HUES64 (cell line): ENCODE results near the gene ZBTB8OS.

Experiments used
- H3K27ac ChIP-seq: 2 replicates; pipeline ENCODE4 v1.7.0; 2013; ENCODE audit warnings: low read depth, low read length, inconsistent platforms
- H3K27me3 ChIP-seq: 2 replicates; pipeline ENCODE4 v1.6.1; 2013; ENCODE audit warnings: mild to moderate bottlenecking, low read length; ENCODE audit not compliant: insufficient read depth
- H3K36me3 ChIP-seq: 2 replicates; pipeline ENCODE4 v1.6.1; 2013; ENCODE audit warnings: mild to moderate bottlenecking, low read length; ENCODE audit not compliant: insufficient read depth
- H3K4me1 ChIP-seq: 2 replicates; pipeline ENCODE4 v1.6.1; 2013; ENCODE audit warnings: mild to moderate bottlenecking, low read length, moderate library complexity; ENCODE audit not compliant: insufficient read depth
- H3K4me3 ChIP-seq: 2 replicates; pipeline ENCODE4 v1.5.1; 2013; ENCODE audit warnings: mild to moderate bottlenecking, low read length, moderate library complexity
- H3K9ac ChIP-seq: 2 replicates; pipeline ENCODE4 v1.6.1; 2013; ENCODE audit warnings: mild to moderate bottlenecking, low read depth, low read length
- H3K9me3 ChIP-seq: 2 replicates; pipeline ENCODE4 v1.6.1; 2013; ENCODE audit warnings: low read depth, low read length; ENCODE audit not compliant: insufficient read depth
- WGBS: fragments of 150-250, 120-280 bp; methylation state at CpG from one replicate; pipeline ENCODE4 v1.1.7; 2013; ENCODE audit warnings: missing lambda C conversion rate; 5-methylcytosine and 5-hydroxymethylcytosine counted together

The ZBTB8OS gene

DNA sequence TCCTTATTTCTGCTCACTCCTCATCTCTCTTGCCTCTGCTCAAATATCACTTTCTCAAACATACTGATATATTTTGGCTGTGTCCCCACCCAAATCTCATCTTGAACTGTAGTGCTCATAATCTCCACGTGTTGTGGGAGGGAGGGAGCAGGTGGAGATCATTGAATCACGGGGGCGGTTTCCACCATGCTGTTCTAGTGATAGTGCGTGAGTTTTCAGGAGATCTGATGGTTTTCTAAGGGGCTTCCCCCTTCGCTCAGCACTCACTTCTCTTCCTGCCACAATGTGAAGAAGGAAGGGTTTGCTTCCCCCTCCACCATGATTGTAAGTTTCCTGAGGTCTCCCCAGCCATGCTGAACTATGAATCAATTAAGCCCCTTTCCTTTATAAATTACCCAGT lies 26.6 kb downstream of the ZBTB8OS start:
- Histone ChIP-seq H3K4me3 (no peak overlapping the region), H3K9me3 (no peaks in the 10 kb centered on the region), H3K36me3 (peaks cover 47% of the 10 kb centered on the region), H3K27ac (no peak overlapping the region), H3K27me3 (no peaks in the 10 kb centered on the region), H3K4me1 (no peaks in the 10 kb centered on the region), H3K9ac (no peak overlapping the region)
- 96% methylated on average over 5 of the region's 5 CpGs for WGBS

DNA sequence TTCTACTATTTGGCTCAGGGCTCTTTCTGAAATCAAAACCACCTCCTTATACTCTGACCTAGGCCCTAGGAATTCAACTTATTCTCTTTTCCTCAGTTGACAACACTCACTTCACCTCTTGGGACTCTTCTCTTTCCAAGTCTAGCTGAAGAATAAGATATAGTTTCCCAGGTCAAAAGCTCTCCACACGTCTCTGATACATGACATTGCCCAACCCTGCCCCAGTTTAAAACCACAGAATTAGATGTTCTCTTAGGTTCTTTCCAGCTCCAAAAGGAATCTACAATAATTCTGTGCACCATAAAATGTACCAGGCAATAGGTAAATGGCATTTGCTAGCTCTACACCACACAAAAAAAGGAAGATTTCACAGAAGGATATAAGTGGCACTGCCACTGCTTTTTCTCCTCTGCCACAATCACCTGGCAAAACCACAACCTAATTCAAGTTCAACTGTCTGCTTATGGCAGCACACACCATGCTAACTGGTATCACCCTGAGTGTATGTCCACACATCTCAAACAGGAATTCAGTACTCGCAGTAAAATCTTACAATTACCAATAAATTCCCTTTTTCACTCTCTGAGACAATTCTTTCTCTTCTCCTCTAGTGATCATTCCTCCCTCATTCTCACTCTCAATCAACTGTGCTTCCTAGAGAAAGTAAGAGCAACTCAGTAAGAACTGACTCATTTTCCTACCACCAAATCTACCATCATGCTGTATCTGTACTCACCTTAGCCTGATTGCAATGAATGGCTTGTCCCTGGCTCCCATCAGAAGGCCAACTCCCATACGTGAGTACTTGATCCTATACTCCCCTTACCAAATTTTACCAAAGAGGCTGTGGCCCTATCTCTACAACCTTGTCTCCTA lies 27.3 kb downstream of the ZBTB8OS start:
- no peak overlapping the region for H3K9ac ChIP-seq
- WGBS: 90% methylated on average over 3 of the region's 3 CpGs
- H3K36me3 ChIP-seq: peaks cover 45% of the 10 kb centered on the region
- no peak overlapping the region for H3K4me3 ChIP-seq
- H3K27me3 ChIP-seq: no peaks in the 10 kb centered on the region
- H3K4me1 ChIP-seq: no peaks in the 10 kb centered on the region
- no peaks in the 10 kb centered on the region for H3K9me3 ChIP-seq
- no peak overlapping the region for H3K27ac ChIP-seq

DNA sequence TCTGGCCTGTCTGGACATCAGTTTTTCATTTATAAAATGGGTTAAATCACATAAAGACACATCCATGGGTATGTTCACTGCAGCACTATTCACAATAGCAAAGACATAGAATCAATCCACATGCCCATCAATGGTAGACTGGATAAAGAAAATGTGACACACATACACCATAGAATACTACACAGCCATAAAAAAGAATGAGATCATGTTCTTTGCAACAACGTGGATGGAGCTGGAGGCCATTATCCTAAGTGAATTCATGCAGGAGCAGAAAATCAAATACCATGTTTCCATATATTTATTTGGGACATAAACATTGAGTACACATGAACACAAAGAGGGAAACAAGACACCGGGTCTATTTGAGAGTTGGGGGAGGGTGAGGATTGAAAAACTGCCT lies 28.1 kb downstream of the ZBTB8OS start:
- H3K27me3 ChIP-seq: no peaks in the 10 kb centered on the region
- H3K36me3 ChIP-seq: peaks cover 38% of the 10 kb centered on the region
- H3K4me1 ChIP-seq: no peaks in the 10 kb centered on the region
- no peak overlapping the region for H3K9ac ChIP-seq
- no peaks in the 10 kb centered on the region for H3K9me3 ChIP-seq
- no peak overlapping the region for H3K4me3 ChIP-seq
- no peak overlapping the region for H3K27ac ChIP-seq
- 100% methylated on average over 1 of the region's 2 CpGs for WGBS

DNA sequence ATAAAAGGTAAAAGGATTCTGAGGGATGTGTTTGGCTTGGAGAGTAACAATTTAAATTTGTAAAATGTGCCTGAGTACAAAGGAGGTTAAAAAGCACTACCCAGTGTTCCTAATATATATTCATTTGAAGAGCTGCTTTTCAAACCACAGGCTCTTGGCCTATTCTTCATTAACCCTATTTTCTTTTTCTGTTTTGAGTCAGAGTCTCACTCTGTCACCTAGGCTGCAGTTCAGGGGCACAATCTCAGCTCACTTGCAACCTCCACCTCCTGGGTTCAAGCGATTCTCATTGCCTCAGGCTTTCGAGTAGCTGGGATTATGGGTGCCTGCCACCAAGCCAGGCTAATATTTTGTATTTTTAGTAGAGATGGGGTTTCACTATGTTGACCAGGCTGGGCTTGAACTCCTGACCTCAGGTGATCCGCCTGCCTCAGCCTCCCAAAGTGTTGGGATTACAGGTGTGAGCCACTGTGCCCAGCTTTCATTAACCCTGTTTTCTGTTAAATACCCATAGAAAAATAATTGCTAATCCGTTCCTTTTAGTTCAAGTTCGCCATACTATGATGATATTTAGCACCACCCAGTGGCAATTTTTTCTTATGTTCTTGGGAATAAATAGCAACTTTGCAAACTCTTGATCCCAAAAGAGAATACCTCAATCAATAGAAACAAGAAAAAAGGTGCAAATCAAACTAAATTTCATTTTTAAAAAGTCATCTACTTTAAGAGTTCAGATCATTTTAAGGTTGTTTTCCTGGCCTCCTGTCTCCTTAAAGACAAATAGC lies 30.5 kb downstream of the ZBTB8OS start:
- no peak overlapping the region for H3K27ac ChIP-seq
- H3K36me3 ChIP-seq: peaks cover 21% of the 10 kb centered on the region
- H3K27me3 ChIP-seq: no peaks in the 10 kb centered on the region
- 95% methylated on average over 5 of the region's 5 CpGs for WGBS
- H3K4me1 ChIP-seq: no peaks in the 10 kb centered on the region
- no peak overlapping the region for H3K4me3 ChIP-seq
- H3K9ac ChIP-seq: no peak overlapping the region
- H3K9me3 ChIP-seq: no peaks in the 10 kb centered on the region

DNA sequence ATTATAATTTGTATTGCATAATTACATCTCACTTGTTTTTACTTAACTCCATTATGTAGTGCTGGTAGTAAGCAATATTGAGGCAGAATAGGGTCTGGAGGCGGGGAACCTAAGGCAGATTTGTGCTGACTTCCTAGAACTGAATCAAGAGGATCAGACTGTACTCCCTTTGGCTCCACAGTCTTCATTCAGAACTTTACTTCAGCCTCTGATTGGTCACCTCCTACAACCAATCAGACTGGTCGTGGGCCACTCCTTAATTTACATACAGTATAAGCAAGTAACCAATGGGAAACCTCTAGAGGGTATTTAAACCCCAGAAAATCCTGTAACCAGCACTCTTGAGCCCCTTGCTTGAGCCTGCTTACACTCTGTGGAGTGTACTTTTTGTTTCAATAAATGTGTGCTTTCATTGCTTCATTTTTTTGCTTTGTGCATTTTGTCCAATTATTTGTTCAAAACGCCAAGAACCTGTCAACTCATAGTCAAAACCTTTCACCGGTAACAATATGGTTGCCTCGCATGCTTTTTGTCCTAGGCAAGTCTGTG lies 31.6 kb downstream of the ZBTB8OS start:
- Histone ChIP-seq H3K9me3 (no peaks in the 10 kb centered on the region), H3K4me1 (no peaks in the 10 kb centered on the region), H3K4me3 (no peak overlapping the region), H3K9ac (no peak overlapping the region), H3K36me3 (peaks cover 21% of the 10 kb centered on the region), H3K27ac (no peak overlapping the region), H3K27me3 (no peaks in the 10 kb centered on the region)
- 97% methylated on average over 5 of the region's 5 CpGs for WGBS

DNA sequence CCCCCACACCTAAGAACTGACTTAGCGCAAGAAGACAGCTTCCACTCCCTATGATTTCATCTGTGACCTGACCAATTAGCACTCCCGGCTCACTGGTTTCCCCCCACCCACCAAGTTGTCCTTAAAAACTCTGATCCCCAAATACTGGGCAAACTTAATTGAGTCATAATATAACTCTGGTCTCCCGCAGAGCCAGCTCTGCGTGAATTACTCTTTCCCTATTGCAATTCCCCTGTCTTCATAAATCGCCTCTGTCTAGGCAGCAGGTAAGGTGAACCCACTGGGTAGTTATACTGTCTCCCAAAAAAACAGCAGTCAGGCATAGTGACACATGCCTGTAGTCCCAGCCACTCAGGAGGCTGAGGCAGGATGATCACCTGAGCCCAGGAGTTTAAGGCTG lies 36.9 kb downstream of the ZBTB8OS start:
- Histone ChIP-seq H3K9me3 (no peaks in the 10 kb centered on the region), H3K36me3 (no peaks in the 10 kb centered on the region), H3K27ac (no peak overlapping the region), H3K4me3 (no peak overlapping the region), H3K4me1 (no peaks in the 10 kb centered on the region), H3K27me3 (no peaks in the 10 kb centered on the region), H3K9ac (no peak overlapping the region)
- 92% methylated on average over 5 of the region's 5 CpGs for WGBS

DNA sequence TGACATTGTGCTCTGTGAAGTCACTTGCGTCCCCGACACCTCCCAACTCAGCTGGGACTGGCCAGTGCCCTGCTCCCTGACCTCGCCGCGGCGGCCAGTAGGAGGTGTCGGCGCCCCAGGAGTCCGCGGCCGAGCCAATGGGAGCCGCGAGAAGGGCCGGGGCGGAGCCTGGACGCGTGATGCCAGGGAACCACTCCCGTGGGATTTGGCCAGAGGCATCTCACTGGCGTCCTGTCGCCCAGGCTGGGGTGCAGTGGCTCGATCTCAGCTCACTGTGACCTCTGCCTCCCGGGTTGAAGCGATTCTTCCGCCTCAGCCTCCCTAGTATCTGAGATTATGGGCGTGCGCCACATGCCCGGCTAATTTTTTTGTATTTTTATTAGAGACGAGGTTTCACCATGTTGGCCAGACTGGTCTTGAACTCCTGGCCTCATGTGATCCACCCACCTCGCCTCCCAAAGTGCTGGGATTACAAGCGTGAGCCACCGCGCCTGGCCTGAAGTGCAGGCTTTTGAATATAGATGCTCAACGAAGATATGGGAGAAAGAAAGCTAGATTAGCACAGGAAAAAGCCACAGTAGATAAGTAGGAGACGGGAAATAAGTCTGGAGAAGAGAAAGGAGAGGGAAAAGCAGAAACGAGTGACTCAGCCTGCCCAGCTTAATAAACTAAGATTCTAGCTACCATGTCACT lies 38.0 kb downstream of the ZBTB8OS start:
- WGBS: 42% methylated on average over 35 of the region's 35 CpGs
- Histone ChIP-seq H3K9ac (peak overlapping the region; percentile 71), H3K4me3 (peak overlapping the region; percentile 69)

DNA sequence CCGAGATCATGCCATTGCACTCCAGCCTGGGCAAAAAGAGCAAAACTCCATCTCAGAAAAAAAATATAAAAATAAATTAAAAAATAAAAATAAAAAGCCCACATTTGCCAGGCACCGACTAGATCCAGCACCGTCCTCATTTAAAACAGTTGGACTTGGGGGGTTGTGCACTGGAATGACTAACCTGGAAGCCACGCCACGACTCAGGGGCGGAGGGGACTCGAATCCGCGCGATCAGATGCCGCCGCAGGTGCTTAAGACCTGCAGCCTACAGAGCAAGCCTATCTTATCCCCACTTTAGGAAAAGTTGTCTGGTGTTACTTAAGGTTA lies 38.5 kb downstream of the ZBTB8OS start:
- peak overlapping the region; percentile 71 for H3K9ac ChIP-seq

More for the DNA sequence above, 38.0 kb downstream of the ZBTB8OS start:
- Histone ChIP-seq H3K36me3 (no peaks in the 10 kb centered on the region), H3K27ac (no peak overlapping the region), H3K27me3 (no peaks in the 10 kb centered on the region), H3K9me3 (no peaks in the 10 kb centered on the region), H3K4me1 (no peaks in the 10 kb centered on the region)

DNA sequence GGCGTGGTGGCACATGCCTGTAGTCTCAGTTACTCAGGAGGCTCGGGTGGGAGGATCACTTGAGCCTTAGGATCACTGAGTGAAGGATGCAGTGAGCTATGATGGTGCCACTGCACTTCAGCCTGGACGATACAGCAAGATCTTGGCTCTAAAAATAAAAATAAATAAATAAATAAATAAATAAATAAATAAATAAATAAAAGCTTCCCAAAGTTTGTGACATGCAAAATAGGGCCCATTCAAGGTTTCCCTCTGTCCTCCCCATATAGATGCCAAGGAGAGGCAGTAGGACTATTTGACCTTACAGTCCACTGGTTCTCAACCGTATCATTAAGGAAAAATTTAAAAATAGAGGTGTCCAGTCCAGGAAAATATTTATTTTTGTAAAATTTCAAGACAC lies 41.2 kb downstream of the ZBTB8OS start:
- 97% methylated on average over 3 of the region's 4 CpGs for whole genome bisulfite sequencing
- H3K9me3 ChIP-seq: no peaks in the 10 kb centered on the region
- H3K27me3 ChIP-seq: no peaks in the 10 kb centered on the region
- no peaks in the 10 kb centered on the region for H3K4me1 ChIP-seq
- no peaks in the 10 kb centered on the region for H3K36me3 ChIP-seq
- no peak overlapping the region for H3K9ac ChIP-seq
- H3K4me3 ChIP-seq: no peak overlapping the region
- no peak overlapping the region for H3K27ac ChIP-seq

More for the DNA sequence above, 38.5 kb downstream of the ZBTB8OS start:
- Histone ChIP-seq H3K9me3 (no peaks in the 10 kb centered on the region), H3K36me3 (no peaks in the 10 kb centered on the region), H3K27me3 (no peaks in the 10 kb centered on the region), H3K4me1 (no peaks in the 10 kb centered on the region), H3K27ac (no peak overlapping the region), H3K4me3 (peak overlapping the region; percentile 69)
- WGBS: 45% methylated on average over 11 of the region's 12 CpGs

DNA sequence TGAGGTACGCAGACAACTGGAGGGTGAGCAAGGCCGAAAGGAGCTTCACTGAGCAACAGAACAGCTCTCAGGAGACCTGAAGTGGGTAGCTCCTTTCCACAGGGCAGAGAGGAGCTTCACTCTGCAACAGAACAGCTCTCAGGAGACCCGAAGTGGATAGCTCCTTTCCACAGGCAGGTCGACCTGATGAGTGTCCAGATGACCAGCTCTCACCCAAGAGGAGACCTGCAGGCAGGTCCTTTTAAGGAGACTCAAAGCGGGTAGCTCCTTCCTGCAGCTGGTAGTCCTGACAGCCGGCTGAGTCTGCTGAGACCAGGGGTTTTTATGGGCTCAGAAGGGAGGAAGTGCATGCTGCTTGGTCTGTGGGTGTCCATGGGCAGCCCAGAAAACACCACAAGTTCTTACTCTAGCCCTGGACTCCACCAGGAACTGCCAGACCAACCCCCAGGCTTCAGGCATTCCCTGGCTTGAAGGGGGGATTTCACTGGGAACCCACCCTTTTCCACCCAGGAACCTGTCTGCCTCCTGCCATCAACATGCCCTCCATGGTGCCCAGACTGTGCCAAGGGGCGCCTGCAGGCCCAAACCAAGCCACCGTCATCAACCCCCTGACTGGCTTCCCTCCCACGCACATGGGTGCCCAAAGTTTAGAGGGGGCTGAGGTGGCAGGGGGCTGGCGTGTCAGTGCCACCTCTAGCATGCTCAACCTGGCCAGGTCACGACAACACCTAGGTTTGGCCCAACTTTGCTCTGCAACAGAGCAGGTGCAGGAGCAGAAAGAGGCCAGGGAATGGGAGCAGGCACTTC lies 43.6 kb downstream of the ZBTB8OS start:
- H3K9ac ChIP-seq: no peak overlapping the region
- H3K27me3 ChIP-seq: no peaks in the 10 kb centered on the region
- H3K4me3 ChIP-seq: no peak overlapping the region
- 0 out of 2 replicates have a peak, but pooled peaks cover 4% of the 10 kb centered on the region for H3K36me3 ChIP-seq
- WGBS: 93% methylated on average over 11 of the region's 11 CpGs
- no peak overlapping the region for H3K27ac ChIP-seq
- H3K9me3 ChIP-seq: no peaks in the 10 kb centered on the region
- no peaks in the 10 kb centered on the region for H3K4me1 ChIP-seq
